GM18873 (cell line): Measurements from ENCODE around the gene HSPA2.
"Not testable (repeated sequence)": the region's sequence is repeated elsewhere in the genome, so short reads cannot be mapped to it uniquely, and the experiment has no call there.

Experiments used
- ATAC-seq: cut with Tn5 transposase; IDR thresholded peaks from one replicate; pipeline ENCODE4 v1.9.1; 2021; ENCODE audit warnings: mild to moderate bottlenecking, moderate library complexity, moderate number of reproducible peaks; ENCODE audit not compliant: unreplicated experiment, low FRiP score

The HSPA2 gene

GRCh38 chr14:64510825-64511671 lies 29.5 kb upstream of the HSPA2 start:
- no peak for ATAC-seq

GRCh38 chr14:64513271-64513670 lies 27.3 kb upstream of the HSPA2 start:
- ATAC-seq: no peak

- ATAC-seq: no peak
Measured at GRCh38 chr14:64515053-64515452, 25.5 kb upstream of the HSPA2 start.

GRCh38 chr14:64516969-64517368 lies 23.6 kb upstream of the HSPA2 start:
- no peak for ATAC-seq

GRCh38 chr14:64517667-64518066 lies 22.9 kb upstream of the HSPA2 start:
- not testable (repeated sequence) for ATAC-seq

GRCh38 chr14:64518229-64518628 lies 22.3 kb upstream of the HSPA2 start:
- no peak for ATAC-seq

- ATAC-seq: no peak
Measured at GRCh38 chr14:64520699-64521098, 19.8 kb upstream of the HSPA2 start.

- no peak for ATAC-seq
Measured at GRCh38 chr14:64522591-64523355, 17.8 kb upstream of the HSPA2 start.

- no peak for ATAC-seq
Measured at GRCh38 chr14:64525354-64525753, 15.2 kb upstream of the HSPA2 start.

GRCh38 chr14:64531567-64531966 lies 9.0 kb upstream of the HSPA2 start:
- ATAC-seq: no peak

GRCh38 chr14:64536488-64537245 lies 3.9 kb upstream of the HSPA2 start:
- ATAC-seq: no peak

GRCh38 chr14:64541261-64541971 lies 875 bp downstream of the HSPA2 start:
- no peak for ATAC-seq

- ATAC-seq: no peak
Measured at GRCh38 chr14:64541972-64542835, 1.7 kb downstream of the HSPA2 start.

- ATAC-seq: no peak
Measured at GRCh38 chr14:64542836-64543201, 2.3 kb downstream of the HSPA2 start.

- ATAC-seq: no peak
Measured at GRCh38 chr14:64544607-64545312, 4.2 kb downstream of the HSPA2 start.

GRCh38 chr14:64549016-64549415 lies 8.5 kb downstream of the HSPA2 start:
- no peak for ATAC-seq

- ATAC-seq: no peak
Measured at GRCh38 chr14:64549791-64550620, 9.5 kb downstream of the HSPA2 start, which contains the start of gene PPP1R36. PPP1R36 (plus strand) TSS chr14:64549961; CDS start chr14:64549998, 37 bp downstream.
